Measurements from ENCODE around the gene KATNAL2. TPM values are rescaled to one million over a fixed set of nuclear protein-coding genes. Genes with fewer than 3 reads are reported as not detected.

KATNAL2 gene
- total RNA-seq, 1 donor: 4.3 TPM

- H2AFZ ChIP-seq (ENCODE audit: low read length): no peak overlapping the region
- peaks cover 56% of the 10 kb centered on the region for H3K79me2 ChIP-seq (ENCODE audit: insufficient read depth, low read length)
- no peak overlapping the region for H3K27ac ChIP-seq (ENCODE audit: low read depth, low read length)
- no peaks in the 10 kb centered on the region for H3K4me1 ChIP-seq (ENCODE audit: insufficient read depth, low read length)
- no peak for TF ChIP-seq CTCF (IDR thresholded peaks at IDR 0.05; ENCODE audit: extremely low read depth, low read depth, low read length)
- peaks cover 2% of the 10 kb centered on the region for H4K20me1 ChIP-seq (ENCODE audit: insufficient read depth, low read length)
- H3K4me2 ChIP-seq (ENCODE audit: insufficient read depth, low read length): no peak overlapping the region
- no peaks in the 10 kb centered on the region for H3K27me3 ChIP-seq (ENCODE audit: insufficient read depth, low read length)
- H3K36me3 ChIP-seq (ENCODE audit: insufficient read depth, low read length): peaks cover 14% of the 10 kb centered on the region
- no peak overlapping the region for H3K4me3 ChIP-seq (ENCODE audit: insufficient read depth, low read length)
- H3K9me3 ChIP-seq (ENCODE audit: low read depth, low read length): peaks cover 4% of the 10 kb centered on the region
- DNase-seq (ENCODE audit: insufficient read length, low spot score, missing footprints): no peak
These were observed 24.6 kb upstream of the KATNAL2 start for GRCh38 chr18:46892842-46893241.

GRCh38 chr18:46893360-46893759 lies 24.0 kb upstream of the KATNAL2 start:
- Histone ChIP-seq H3K9me3 (ENCODE audit: low read depth, low read length) (peaks cover 4% of the 10 kb centered on the region), H3K4me3 (ENCODE audit: insufficient read depth, low read length) (no peak overlapping the region), H3K4me1 (ENCODE audit: insufficient read depth, low read length) (no peaks in the 10 kb centered on the region), H3K27me3 (ENCODE audit: insufficient read depth, low read length) (no peaks in the 10 kb centered on the region), H2AFZ (ENCODE audit: low read length) (no peak overlapping the region), H3K79me2 (ENCODE audit: insufficient read depth, low read length) (peaks cover 59% of the 10 kb centered on the region), H3K36me3 (ENCODE audit: insufficient read depth, low read length) (peaks cover 14% of the 10 kb centered on the region), H3K27ac (ENCODE audit: low read depth, low read length) (no peak overlapping the region), H3K4me2 (ENCODE audit: insufficient read depth, low read length) (no peak overlapping the region), H4K20me1 (ENCODE audit: insufficient read depth, low read length) (peaks cover 2% of the 10 kb centered on the region)
- TF ChIP-seq CTCF (IDR thresholded peaks at IDR 0.05; ENCODE audit: extremely low read depth, low read depth, low read length): no peak
- DNase-seq (ENCODE audit: insufficient read length, low spot score, missing footprints): no peak

- peaks cover 8% of the 10 kb centered on the region for H3K36me3 ChIP-seq (ENCODE audit: insufficient read depth, low read length)
- no peaks in the 10 kb centered on the region for H3K4me1 ChIP-seq (ENCODE audit: insufficient read depth, low read length)
- no peaks in the 10 kb centered on the region for H3K27me3 ChIP-seq (ENCODE audit: insufficient read depth, low read length)
- peaks cover 2% of the 10 kb centered on the region for H4K20me1 ChIP-seq (ENCODE audit: insufficient read depth, low read length)
- no peaks in the 10 kb centered on the region for H3K9me3 ChIP-seq (ENCODE audit: low read depth, low read length)
- H3K79me2 ChIP-seq (ENCODE audit: insufficient read depth, low read length): peaks cover 53% of the 10 kb centered on the region
- no peak overlapping the region for H2AFZ ChIP-seq (ENCODE audit: low read length)
- no peak overlapping the region for H3K4me2 ChIP-seq (ENCODE audit: insufficient read depth, low read length)
- DNase-seq (ENCODE audit: insufficient read length, low spot score, missing footprints): no peak
- no peak overlapping the region for H3K4me3 ChIP-seq (ENCODE audit: insufficient read depth, low read length)
- no peak overlapping the region for H3K27ac ChIP-seq (ENCODE audit: low read depth, low read length)
- TF ChIP-seq CTCF (IDR thresholded peaks at IDR 0.05; ENCODE audit: extremely low read depth, low read depth, low read length): no peak
These were observed 23.3 kb upstream of the KATNAL2 start for GRCh38 chr18:46894124-46894523.

GRCh38 chr18:46899274-46899948 lies 18.0 kb upstream of the KATNAL2 start:
- Histone ChIP-seq H3K27ac (ENCODE audit: low read depth, low read length) (no peak overlapping the region), H3K27me3 (ENCODE audit: insufficient read depth, low read length) (no peaks in the 10 kb centered on the region), H3K4me3 (ENCODE audit: insufficient read depth, low read length) (no peak overlapping the region), H3K4me1 (ENCODE audit: insufficient read depth, low read length) (no peaks in the 10 kb centered on the region), H3K4me2 (ENCODE audit: insufficient read depth, low read length) (no peak overlapping the region), H2AFZ (ENCODE audit: low read length) (no peak overlapping the region), H3K79me2 (ENCODE audit: insufficient read depth, low read length) (peaks cover 62% of the 10 kb centered on the region), H3K36me3 (ENCODE audit: insufficient read depth, low read length) (no peaks in the 10 kb centered on the region), H3K9me3 (ENCODE audit: low read depth, low read length) (no peaks in the 10 kb centered on the region), H4K20me1 (ENCODE audit: insufficient read depth, low read length) (peaks cover 8% of the 10 kb centered on the region)
- no peak for TF ChIP-seq CTCF (IDR thresholded peaks at IDR 0.05; ENCODE audit: extremely low read depth, low read depth, low read length)
- DNase-seq (ENCODE audit: insufficient read length, low spot score, missing footprints): no peak
